ENCODE results near the gene ZNF853. TPM values are rescaled to one million over a fixed set of nuclear protein-coding genes. Genes with fewer than 3 reads are reported as not detected.

Gene ZNF853
- total RNA-seq, 1 experiment from 2014 or later = 1.0 TPM

- no peak overlapping the region for H3K9ac ChIP-seq (ENCODE audit: low read length)
- ChIA-PET POLR2A (ENCODE audit: unreplicated experiment) (interaction anchor here (0.5 kb wide), 1 partner anchor 40 kb away, joined by 4 read pairs; no protein-coding TSS in a partner anchor), CTCF (interaction anchor here (0.6 kb wide), 1 partner anchor 40 kb away, joined by 5 read pairs; no protein-coding TSS in a partner anchor)
- no peak for TF ChIP-seq CTCF (conservative IDR thresholded peaks at IDR 0.05; ENCODE audit: low read depth, low read length)
- TF ChIP-seq EZH2phosphoT487 (IDR thresholded peaks at IDR 0.05; ENCODE audit: borderline replicate concordance, low read length) = no peak
- TF ChIP-seq EZH2 (IDR thresholded peaks at IDR 0.05; ENCODE audit: low read length, unreplicated experiment) = no peak
- no peaks in the 10 kb centered on the region for H3K9me2 ChIP-seq (replicated peaks; ENCODE audit: low read length)
- intact Hi-C loops (cut with micrococcal nuclease) = no loop called here
- no peak for DNase-seq
- H3K79me2 ChIP-seq (ENCODE audit: low read length) = peaks cover 16% of the 10 kb centered on the region
- no peak for ATAC-seq
- H3K9me3 ChIP-seq (ENCODE audit: low read length) = no peaks in the 10 kb centered on the region
- H3K4me3 ChIP-seq (ENCODE audit: low read length) = no peak overlapping the region
- H3K36me3 ChIP-seq (ENCODE audit: low read depth, low read length) = no peaks in the 10 kb centered on the region
- H4K20me1 ChIP-seq (ENCODE audit: low read length) = no peaks in the 10 kb centered on the region
- H3F3A ChIP-seq (ENCODE audit: low read length, unreplicated experiment) = no peaks in the 10 kb centered on the region
- BruUV-seq (replicated peaks) = no TSS peak
- no peaks in the 10 kb centered on the region for H3K27me3 ChIP-seq (ENCODE audit: low read length)
- no peak overlapping the region for H3K4me2 ChIP-seq (ENCODE audit: low read length)
- no peak overlapping the region for H3K27ac ChIP-seq (ENCODE audit: low read length)
- no peaks in the 10 kb centered on the region; the same call in 1 of the 2 replicates for H3K4me1 ChIP-seq (ENCODE audit: insufficient read depth, low read length)
- no peak overlapping the region for H2AFZ ChIP-seq (ENCODE audit: low read length)
These were observed 26.8 kb upstream of the ZNF853 start for GRCh38 chr7:6588566-6588965.

GRCh38 chr7:6589151-6589828 lies 26.1 kb upstream of the ZNF853 start:
- no peak overlapping the region for H3K9ac ChIP-seq (ENCODE audit: low read length)
- no peaks in the 10 kb centered on the region for H3K27me3 ChIP-seq (ENCODE audit: low read length)
- no peaks in the 10 kb centered on the region for H3F3A ChIP-seq (ENCODE audit: low read length, unreplicated experiment)
- peak overlapping the region; percentile 57 for H3K4me3 ChIP-seq (ENCODE audit: low read length)
- no peaks in the 10 kb centered on the region for H3K36me3 ChIP-seq (ENCODE audit: low read depth, low read length)
- intact Hi-C loops (cut with micrococcal nuclease) = no loop called here
- H2AFZ ChIP-seq (ENCODE audit: low read length) = peak overlapping the region; percentile 90
- H3K4me1 ChIP-seq (ENCODE audit: insufficient read depth, low read length) = no peaks in the 10 kb centered on the region; the same call in 1 of the 2 replicates
- H3K4me2 ChIP-seq (ENCODE audit: low read length) = peak overlapping the region; percentile 81
- no peaks in the 10 kb centered on the region for H4K20me1 ChIP-seq (ENCODE audit: low read length)
- CTCF ChIA-PET = interaction anchor here (0.6 kb wide), 1 partner anchor 40 kb away, joined by 5 read pairs; no protein-coding TSS in a partner anchor
- no peak overlapping the region for H3K27ac ChIP-seq (ENCODE audit: low read length)
- TF ChIP-seq CTCF (conservative IDR thresholded peaks at IDR 0.05; ENCODE audit: low read depth, low read length) (no peak), EZH2phosphoT487 (IDR thresholded peaks at IDR 0.05; ENCODE audit: borderline replicate concordance, low read length) (no peak), EZH2 (IDR thresholded peaks at IDR 0.05; ENCODE audit: low read length, unreplicated experiment) (no peak)
- H3K9me3 ChIP-seq (ENCODE audit: low read length) = no peaks in the 10 kb centered on the region
- ATAC-seq (no peak), DNase-seq (no peak)
- POLR2A ChIA-PET (ENCODE audit: unreplicated experiment) = interaction anchor here (0.5 to 0.6 kb wide), 2 partner anchors 15 to 39 kb away, joined by 4 read pairs; no protein-coding TSS in a partner anchor
- H3K9me2 ChIP-seq (replicated peaks; ENCODE audit: low read length) = no peaks in the 10 kb centered on the region
- BruUV-seq (replicated peaks) = no TSS peak
- H3K79me2 ChIP-seq (ENCODE audit: low read length) = peaks cover 16% of the 10 kb centered on the region
